NCI-H2227 (cell line): ENCODE measurements around the gene UROD.
"Not testable (repeated sequence)": the region's sequence is repeated elsewhere in the genome, so short reads cannot be mapped to it uniquely, and the experiment has no call there.

ENCODE experiments used
- DNase-seq: peaks from one replicate; lab custom pipeline; 2025; ENCODE audit not compliant: unreplicated experiment; lab: John Stamatoyannopoulos, UW

The UROD gene

GRCh38 chr1:45038240-45038639 is 26.2 kb downstream of the UROD start:
- no peak for DNase-seq

GRCh38 chr1:45038661-45039364 is 26.8 kb downstream of the UROD start:
- no peak for DNase-seq

GRCh38 chr1:45040297-45040696 is 28.2 kb downstream of the UROD start:
- no peak for DNase-seq

- DNase-seq: no peak
These were observed 31.0 kb downstream of the UROD start for GRCh38 chr1:45043094-45043493.

GRCh38 chr1:45044916-45045315 is 32.9 kb downstream of the UROD start:
- no peak for DNase-seq

GRCh38 chr1:45047032-45047431 is 35.0 kb downstream of the UROD start:
- DNase-seq: no peak

GRCh38 chr1:45051005-45051772 is 39.1 kb downstream of the UROD start:
- DNase-seq: no peak

- no peak for DNase-seq
These were observed 45.5 kb downstream of the UROD start for GRCh38 chr1:45057542-45057941.

GRCh38 chr1:45059829-45060228 is 47.8 kb downstream of the UROD start:
- no peak for DNase-seq

- DNase-seq: not testable (repeated sequence)
These were observed 50.4 kb downstream of the UROD start for GRCh38 chr1:45062463-45062862.

GRCh38 chr1:45065083-45065482 is 53.0 kb downstream of the UROD start:
- DNase-seq: no peak
